Caco-2 (cell line): ENCODE data around the gene GABBR1. TPM values are rescaled to one million over a fixed set of nuclear protein-coding genes. Genes with fewer than 3 reads are reported as not detected.

Experiments
- BruUV-seq: library from RNA; stranded (reverse); fragments of 400-500 nt; replicated peaks from 2 replicates; lab custom pipeline; 2021; lab: Mats Ljungman, UMichigan
- CTCF ChIA-PET: fragments of 300-600 bp; sonication (Branson Sonifier 250); formaldehyde crosslinking; loops from one replicate; lab custom pipeline; 2022; ENCODE audit warnings: antibody characterized with exemption; lab: Charles Lee
- POLR2A ChIA-PET: fragments of 300-600 bp; sonication (Branson Sonifier 250); formaldehyde crosslinking; loops from one replicate; lab custom pipeline; 2022; ENCODE audit warnings: antibody characterized with exemption; lab: Charles Lee
- DNase-seq, 2 experiments: peaks; one replicate each; pipeline versions ENCODE4 v3.0.0 to v3.0.0-alpha.2; 2020 to 2022
- H3K27me3 ChIP-seq: replicated peaks from 2 replicates; pipeline ENCODE4 v1.6.0; 2011; ENCODE audit warnings: low read length; ENCODE audit not compliant: control insufficient read depth, insufficient read depth
- H3K36me3 ChIP-seq: 2 replicates; pipeline ENCODE4 v1.5.1; 2011; ENCODE audit warnings: low read length; ENCODE audit not compliant: control insufficient read depth, insufficient read depth
- H3K4me1 ChIP-seq: fragments of 250-450 bp; sonication (Bioruptor Pico); 2 replicates; pipeline ENCODE4 v1.5.1; 2020; ENCODE audit warnings: mild to moderate bottlenecking
- H3K4me3 ChIP-seq: 2 replicates; pipeline ENCODE4 v1.5.1; 2011; ENCODE audit warnings: low read depth, mild to moderate bottlenecking, control low read depth, low read length
- H3K9me3 ChIP-seq: fragments of 250-450 bp; sonication (Bioruptor Pico); 2 replicates; pipeline ENCODE4 v1.5.1; 2020; ENCODE audit warnings: mild to moderate bottlenecking, moderate library complexity
- H3K27ac Mint-ChIP-seq: one replicate; pipeline ENCODE4 v1.8.0; 2022; ENCODE audit warnings: mixed read lengths; ENCODE audit not compliant: unreplicated experiment
- H3K27me3 Mint-ChIP-seq: one replicate; pipeline ENCODE4 v1.8.0; 2022; ENCODE audit warnings: mixed read lengths; ENCODE audit not compliant: insufficient read depth, unreplicated experiment
- H3K36me3 Mint-ChIP-seq: one replicate; pipeline ENCODE4 v1.8.0; 2022; ENCODE audit warnings: mild to moderate bottlenecking, mixed read lengths; ENCODE audit not compliant: insufficient read depth, unreplicated experiment
- H3K4me1 Mint-ChIP-seq: one replicate; pipeline ENCODE4 v1.8.0; 2022; ENCODE audit warnings: low read depth, mixed read lengths; ENCODE audit not compliant: unreplicated experiment
- H3K4me3 Mint-ChIP-seq: one replicate; pipeline ENCODE4 v1.8.0; 2022; ENCODE audit warnings: mild to moderate bottlenecking, moderate library complexity, mixed read lengths; ENCODE audit not compliant: unreplicated experiment
- H3K9me3 Mint-ChIP-seq: one replicate; pipeline ENCODE4 v1.8.0; 2022; ENCODE audit warnings: mixed read lengths; ENCODE audit not compliant: unreplicated experiment
- CTCF ChIP-seq, 2 experiments: fragments of 200-600 bp in 1 of 2; IDR thresholded peaks; 1 replicate in 1 of 2; 2 replicates in 1 of 2; pipeline versions ENCODE4 v1.5.1 to v1.8.0; 2011 to 2022; ENCODE audit warnings: antibody characterized with exemption in 1 of 2, control low read depth in 1 of 2, inconsistent platforms in 1 of 2, low read depth in 1 of 2, low read length in 1 of 2, mild to moderate bottlenecking in 1 of 2, moderate library complexity in 1 of 2; ENCODE audit not compliant: insufficient read depth in 1 of 2, severe bottlenecking in 1 of 2, unreplicated experiment in 1 of 2
- intact Hi-C: fragments of 100-400 bp; cut with micrococcal nuclease; formaldehyde crosslinking; loops from one replicate; pipeline ENCODE4 v1.10.0; 2022; ENCODE audit not compliant: unreplicated experiment
- total RNA-seq: library from RNA; stranded (reverse); gene quantifications from 2 replicates; pipeline ENCODE4 v1.2.3, GENCODE V29; 2022

Gene GABBR1
- total RNA-seq, 1 experiment from 2014 or later, result 3.3 TPM

DNA sequence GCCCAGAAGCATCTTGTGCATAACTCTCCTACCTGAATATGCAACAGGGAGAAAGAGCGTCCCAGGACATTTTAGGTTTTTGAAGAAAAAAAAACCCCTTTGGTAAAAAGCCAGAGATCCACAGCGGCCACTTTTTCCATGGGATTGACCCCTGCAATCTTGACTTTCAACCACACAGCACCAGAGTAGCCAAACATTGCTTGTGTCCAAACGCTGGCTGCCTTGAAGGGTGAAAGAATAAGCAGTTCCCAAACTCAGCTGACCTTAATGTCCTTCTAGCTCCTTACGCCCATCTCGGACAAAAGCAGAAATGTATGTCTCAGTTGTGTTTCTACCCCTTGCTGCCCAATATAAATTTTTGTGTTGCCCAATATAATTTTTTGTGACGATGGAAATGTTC lies 22.7 kb upstream of the GABBR1 start:
- Mint-ChIP-seq H3K27me3 (peaks cover 4% of the 10 kb centered on the region), H3K9me3 (no peaks in the 10 kb centered on the region), H3K4me3 (no peak overlapping the region), H3K36me3 (no peaks in the 10 kb centered on the region), H3K27ac (no peak overlapping the region), H3K4me1 (no peaks in the 10 kb centered on the region)
- ChIA-PET POLR2A (no interaction called here), CTCF (no interaction called here)
- TF ChIP-seq CTCF (IDR thresholded peaks at IDR 0.05; ENCODE audit: insufficient read depth in 1 of 2, low read depth in 1 of 2, low read length in 1 of 2, severe bottlenecking in 1 of 2, unreplicated experiment in 1 of 2), result no peak
- Histone ChIP-seq H3K36me3 (no peaks in the 10 kb centered on the region), H3K4me3 (no peak overlapping the region), H3K4me1 (no peaks in the 10 kb centered on the region), H3K27me3 (no peaks in the 10 kb centered on the region), H3K9me3 (no peaks in the 10 kb centered on the region)
- intact Hi-C loops, result no loop called here
- no TSS peak for BruUV-seq
- no peak for DNase-seq

GRCh38 chr6:29653452-29654038 lies 20.6 kb upstream of the GABBR1 start:
- H3K4me3 Mint-ChIP-seq, result no peak overlapping the region
- intact Hi-C loops, result no loop called here
- H3K9me3 Mint-ChIP-seq, result no peaks in the 10 kb centered on the region
- no peak overlapping the region for H3K27ac Mint-ChIP-seq
- DNase-seq, result peak in 1 of 2 experiments; percentile 52
- no peaks in the 10 kb centered on the region for H3K9me3 ChIP-seq
- no peaks in the 10 kb centered on the region for H3K27me3 ChIP-seq
- BruUV-seq, result no TSS peak
- no peaks in the 10 kb centered on the region for H3K36me3 ChIP-seq
- H3K4me1 Mint-ChIP-seq, result peaks cover 7% of the 10 kb centered on the region
- no peaks in the 10 kb centered on the region for H3K4me1 ChIP-seq
- CTCF ChIA-PET, result interaction anchor here (0.5 to 1.9 kb wide), 9 partner anchors 8 to 95 kb away, joined by 3 to 7 read pairs (median 4); partner anchors contain the start of genes GABBR1 and UBD
- H3K36me3 Mint-ChIP-seq, result peaks cover 7% of the 10 kb centered on the region
- H3K4me3 ChIP-seq, result no peak overlapping the region
- peak; percentile 66 to 69 for TF ChIP-seq CTCF (IDR thresholded peaks at IDR 0.05; ENCODE audit: insufficient read depth in 1 of 2, low read depth in 1 of 2, low read length in 1 of 2, severe bottlenecking in 1 of 2, unreplicated experiment in 1 of 2)
- peaks cover 4% of the 10 kb centered on the region for H3K27me3 Mint-ChIP-seq
- POLR2A ChIA-PET, result no interaction called here

DNA sequence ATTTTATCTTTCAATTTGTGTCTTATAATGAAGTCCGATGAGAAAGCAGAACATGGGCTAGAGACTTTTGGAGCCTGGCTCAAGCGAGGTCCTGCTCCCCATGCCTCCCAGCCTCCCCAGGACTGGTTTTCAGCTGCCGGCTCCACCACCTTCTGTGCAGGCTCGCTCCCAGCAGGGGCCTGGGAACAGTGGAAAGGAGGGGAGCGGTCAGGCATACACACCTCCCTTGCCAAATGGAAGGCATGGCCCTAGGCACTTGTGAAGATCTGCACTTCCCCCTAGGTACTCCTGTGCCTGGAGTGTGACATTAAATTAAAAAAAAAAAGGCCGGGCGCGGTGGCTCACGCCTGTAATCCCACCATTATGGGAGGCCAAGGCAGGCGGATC lies 19.2 kb upstream of the GABBR1 start:
- H3K4me1 Mint-ChIP-seq, result peaks cover 7% of the 10 kb centered on the region
- ChIA-PET CTCF (interaction anchor here (1.9 kb wide), 1 partner anchor 10 kb away, joined by 6 read pairs; no protein-coding TSS in a partner anchor), POLR2A (no interaction called here)
- no peaks in the 10 kb centered on the region for H3K27me3 Mint-ChIP-seq
- peaks cover 7% of the 10 kb centered on the region for H3K36me3 Mint-ChIP-seq
- 0 out of 2 replicates have a peak, but pooled peaks cover 3% of the 10 kb centered on the region for H3K4me1 ChIP-seq
- H3K27me3 ChIP-seq, result no peaks in the 10 kb centered on the region
- no peak overlapping the region for H3K4me3 ChIP-seq
- intact Hi-C loops, result no loop called here
- no peak overlapping the region for H3K27ac Mint-ChIP-seq
- no peaks in the 10 kb centered on the region for H3K36me3 ChIP-seq
- no peak for DNase-seq
- no peak overlapping the region for H3K4me3 Mint-ChIP-seq
- H3K9me3 ChIP-seq, result no peaks in the 10 kb centered on the region
- H3K9me3 Mint-ChIP-seq, result no peaks in the 10 kb centered on the region
- TF ChIP-seq CTCF (IDR thresholded peaks at IDR 0.05; ENCODE audit: insufficient read depth in 1 of 2, low read depth in 1 of 2, low read length in 1 of 2, severe bottlenecking in 1 of 2, unreplicated experiment in 1 of 2), result no peak
- BruUV-seq, result no TSS peak
